ENCODE measurements around the gene ARHGDIB.

DNA sequence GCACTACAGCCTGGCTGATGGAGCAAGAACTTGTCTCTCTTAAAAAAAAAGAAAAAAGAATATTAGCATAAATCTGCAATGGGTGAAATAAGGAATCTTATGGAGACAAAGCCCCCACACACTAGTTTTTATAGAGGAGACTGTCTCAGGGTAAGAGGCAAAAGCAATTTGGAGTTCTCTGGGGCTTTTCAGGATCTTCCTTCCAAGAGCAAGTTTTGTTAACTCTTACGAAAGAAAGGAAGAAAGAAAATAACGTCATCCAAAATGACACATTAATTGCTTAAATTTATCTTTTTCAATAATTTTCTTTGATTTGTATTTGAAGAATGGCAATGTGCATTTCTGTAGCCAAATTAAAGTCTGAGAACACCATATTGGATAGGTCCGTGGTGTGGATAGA, 15.3 kb upstream of the ARHGDIB start:
- TF ChIP-seq EZH2phosphoT487 (IDR thresholded peaks at IDR 0.05): no peak
- TF ChIP-seq, protein P1, sequence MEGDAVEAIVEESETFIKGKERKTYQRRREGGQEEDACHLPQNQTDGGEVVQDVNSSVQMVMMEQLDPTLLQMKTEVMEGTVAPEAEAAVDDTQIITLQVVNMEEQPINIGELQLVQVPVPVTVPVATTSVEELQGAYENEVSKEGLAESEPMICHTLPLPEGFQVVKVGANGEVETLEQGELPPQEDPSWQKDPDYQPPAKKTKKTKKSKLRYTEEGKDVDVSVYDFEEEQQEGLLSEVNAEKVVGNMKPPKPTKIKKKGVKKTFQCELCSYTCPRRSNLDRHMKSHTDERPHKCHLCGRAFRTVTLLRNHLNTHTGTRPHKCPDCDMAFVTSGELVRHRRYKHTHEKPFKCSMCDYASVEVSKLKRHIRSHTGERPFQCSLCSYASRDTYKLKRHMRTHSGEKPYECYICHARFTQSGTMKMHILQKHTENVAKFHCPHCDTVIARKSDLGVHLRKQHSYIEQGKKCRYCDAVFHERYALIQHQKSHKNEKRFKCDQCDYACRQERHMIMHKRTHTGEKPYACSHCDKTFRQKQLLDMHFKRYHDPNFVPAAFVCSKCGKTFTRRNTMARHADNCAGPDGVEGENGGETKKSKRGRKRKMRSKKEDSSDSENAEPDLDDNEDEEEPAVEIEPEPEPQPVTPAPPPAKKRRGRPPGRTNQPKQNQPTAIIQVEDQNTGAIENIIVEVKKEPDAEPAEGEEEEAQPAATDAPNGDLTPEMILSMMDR (IDR thresholded peaks at IDR 0.05): no peak
- TF ChIP-seq EZH2 (IDR thresholded peaks at IDR 0.05): no peak

Measured in neural progenitor cell (in vitro differentiated cells).